Mucosa of stomach (tissue), 1 donor: ENCODE data around the gene EDEM2.
"Not testable (repeated sequence)": the region's sequence is repeated elsewhere in the genome, so short reads cannot be mapped to it uniquely, and the experiment has no call there.

Experiments used
- H3K27me3 ChIP-seq: one replicate; pipeline ENCODE4 v1.7.0; 2013; ENCODE audit warnings: mild to moderate bottlenecking, low read length; ENCODE audit not compliant: control insufficient read depth, insufficient read depth
- H3K36me3 ChIP-seq: one replicate; pipeline ENCODE4 v1.7.0; 2013; ENCODE audit warnings: low read length; ENCODE audit not compliant: control insufficient read depth, insufficient read depth
- H3K4me1 ChIP-seq: one replicate; pipeline ENCODE4 v1.7.0; 2013; ENCODE audit warnings: mild to moderate bottlenecking, low read length; ENCODE audit not compliant: control insufficient read depth, insufficient read depth
- H3K4me3 ChIP-seq: one replicate; pipeline ENCODE4 v1.7.0; 2013; ENCODE audit warnings: low read length
- H3K9ac ChIP-seq: one replicate; pipeline ENCODE4 v1.7.0; 2013; ENCODE audit warnings: mild to moderate bottlenecking, low read length, moderate library complexity
- H3K9me3 ChIP-seq: one replicate; pipeline ENCODE4 v1.7.0; 2013; ENCODE audit warnings: mild to moderate bottlenecking, low read length, moderate library complexity; ENCODE audit not compliant: control insufficient read depth
- donor health status: Pancreatic carcinoma.

Gene EDEM2

DNA sequence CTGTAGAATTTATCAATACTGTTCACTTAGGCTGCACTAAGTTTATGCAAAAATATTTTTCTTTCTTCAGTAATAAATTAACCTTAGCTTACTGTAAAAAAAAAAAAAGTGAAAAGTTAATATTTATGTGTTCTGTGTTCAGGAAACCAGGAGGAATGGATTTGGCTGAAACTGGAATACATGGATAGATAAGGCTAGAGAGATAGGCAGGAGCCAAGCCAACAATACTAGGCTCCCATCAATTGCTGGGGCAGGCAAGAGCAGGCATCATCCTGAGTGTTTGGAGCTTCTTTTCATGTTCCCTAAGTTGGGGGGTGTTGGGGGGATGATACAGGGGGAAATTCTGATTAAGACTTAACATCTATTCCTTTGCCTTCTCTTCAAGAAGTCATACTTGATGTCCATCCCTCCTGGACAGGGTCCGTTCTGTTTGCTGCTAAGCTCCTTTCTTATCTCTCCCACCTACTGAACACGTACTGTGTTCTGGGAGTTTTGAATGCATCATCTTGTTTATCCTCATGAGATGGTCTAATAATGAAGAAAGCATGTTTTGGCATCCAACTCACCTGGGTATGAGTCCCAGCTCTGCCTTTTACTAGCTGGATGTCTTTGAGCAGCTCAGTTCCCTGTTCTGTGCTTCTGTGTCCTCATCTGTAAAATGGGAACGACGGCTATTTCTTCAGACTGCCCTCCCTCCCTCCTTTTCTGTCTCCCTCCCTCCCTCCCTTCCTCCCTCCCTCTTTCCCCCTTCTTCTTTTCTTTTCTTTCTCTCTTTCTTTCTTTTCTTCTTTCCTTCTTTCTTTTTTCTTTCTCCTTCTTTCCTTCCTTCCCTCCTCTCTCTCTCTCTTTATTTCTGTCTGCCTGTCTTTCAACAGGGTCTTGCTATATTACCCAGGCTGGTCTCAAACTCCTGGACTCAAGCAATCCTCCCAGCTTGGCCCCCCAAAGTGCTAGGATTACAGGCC lies 18.4 kb upstream of the EDEM2 start:
- H3K27me3 ChIP-seq, result no peaks in the 10 kb centered on the region
- H3K9me3 ChIP-seq, result no peaks in the 10 kb centered on the region
- no peaks in the 10 kb centered on the region for H3K4me1 ChIP-seq
- no peak overlapping the region for H3K9ac ChIP-seq
- H3K36me3 ChIP-seq, result no peaks in the 10 kb centered on the region
- no peak overlapping the region for H3K4me3 ChIP-seq

DNA sequence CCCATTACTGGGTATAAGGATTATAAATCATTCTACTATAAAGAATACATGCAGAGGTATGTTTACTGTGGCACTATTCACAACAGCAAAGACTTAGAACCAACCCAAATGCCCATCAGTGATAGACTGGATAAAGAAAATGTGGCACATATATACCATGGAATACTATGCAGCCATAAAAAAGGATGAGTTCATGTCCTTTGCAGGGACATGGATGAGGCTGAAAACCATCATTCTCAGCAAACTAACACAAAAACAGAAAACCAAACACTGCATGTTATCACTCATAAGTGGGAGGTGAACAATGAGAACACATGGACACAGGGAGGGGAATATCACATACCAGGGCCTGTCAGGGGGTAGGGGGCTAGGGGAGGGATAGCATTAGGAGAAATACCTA lies 17.4 kb upstream of the EDEM2 start:
- H3K27me3 ChIP-seq, H3K36me3 ChIP-seq, H3K4me3 ChIP-seq, H3K9ac ChIP-seq, H3K4me1 ChIP-seq, H3K9me3 ChIP-seq: not testable (repeated sequence)

DNA sequence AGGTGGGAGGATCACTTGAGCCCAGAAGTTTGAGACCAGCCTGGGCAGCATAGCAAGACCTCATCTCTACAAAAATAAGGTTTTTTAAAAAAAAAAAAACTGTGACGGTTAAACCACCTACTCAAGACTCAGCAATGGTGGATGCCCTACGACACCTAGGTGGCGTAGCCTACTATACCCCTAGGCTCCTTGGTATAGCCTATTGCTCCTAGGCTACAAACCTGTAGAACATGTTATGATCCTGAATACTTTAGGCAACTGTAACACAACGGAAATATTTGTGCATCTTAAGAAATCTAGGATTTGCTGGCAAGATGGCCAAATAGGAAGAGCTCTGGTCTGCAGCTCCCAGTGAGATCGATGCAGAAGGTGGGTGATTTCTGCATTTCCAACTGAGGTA lies 13.2 kb upstream of the EDEM2 start:
- H3K4me1 ChIP-seq, H3K36me3 ChIP-seq, H3K9me3 ChIP-seq, H3K27me3 ChIP-seq, H3K4me3 ChIP-seq, H3K9ac ChIP-seq: not testable (repeated sequence)

- Histone ChIP-seq H3K4me1 (no peaks in the 10 kb centered on the region), H3K9me3 (no peaks in the 10 kb centered on the region), H3K4me3 (no peak overlapping the region), H3K36me3 (no peaks in the 10 kb centered on the region), H3K9ac (no peak overlapping the region), H3K27me3 (no peaks in the 10 kb centered on the region)
Observed at GRCh38 chr20:35156978-35157377, 9.8 kb upstream of the EDEM2 start.

GRCh38 chr20:35155936-35156335 lies 8.8 kb upstream of the EDEM2 start:
- Histone ChIP-seq H3K9me3 (no peaks in the 10 kb centered on the region), H3K9ac (no peak overlapping the region), H3K4me3 (no peak overlapping the region), H3K4me1 (no peaks in the 10 kb centered on the region), H3K27me3 (no peaks in the 10 kb centered on the region), H3K36me3 (no peaks in the 10 kb centered on the region)

- no peaks in the 10 kb centered on the region for H3K9me3 ChIP-seq
- no peaks in the 10 kb centered on the region for H3K36me3 ChIP-seq
- H3K9ac ChIP-seq, result no peak overlapping the region
- H3K27me3 ChIP-seq, result no peaks in the 10 kb centered on the region
- H3K4me3 ChIP-seq, result no peak overlapping the region
- no peaks in the 10 kb centered on the region for H3K4me1 ChIP-seq
Observed at GRCh38 chr20:35151736-35152135, 4.6 kb upstream of the EDEM2 start.

- Histone ChIP-seq H3K27me3 (no peaks in the 10 kb centered on the region), H3K4me1 (peaks cover 3% of the 10 kb centered on the region), H3K9ac (no peak overlapping the region), H3K9me3 (no peaks in the 10 kb centered on the region), H3K36me3 (no peaks in the 10 kb centered on the region), H3K4me3 (no peak overlapping the region)
Observed at GRCh38 chr20:35150846-35151579, 3.9 kb upstream of the EDEM2 start.

DNA sequence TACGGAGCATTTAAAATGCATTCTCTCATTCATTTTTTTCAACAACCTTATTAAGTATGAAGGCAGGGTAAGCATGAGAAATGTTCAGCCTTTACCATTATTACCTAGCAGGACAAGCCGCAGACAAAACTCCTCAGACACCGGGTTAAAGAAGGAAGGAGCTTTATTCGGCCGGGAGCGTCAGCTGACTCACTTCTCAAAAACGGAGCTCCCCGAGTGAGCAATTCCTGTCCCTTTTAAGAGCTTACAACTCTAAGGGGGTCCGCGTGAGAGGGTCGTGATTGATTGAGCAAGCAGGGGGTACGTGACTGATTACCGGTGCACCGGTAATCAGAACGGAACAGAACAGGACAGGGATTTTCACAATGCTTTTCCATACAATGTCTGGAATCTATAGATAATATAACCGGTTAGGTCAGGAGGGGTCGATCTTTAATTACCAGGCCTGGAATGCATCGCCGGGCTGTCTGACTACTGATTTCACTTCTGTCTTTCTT lies 487 bp upstream of the EDEM2 start:
- H3K9ac ChIP-seq, result peak overlapping the region; percentile 81
- H3K4me1 ChIP-seq, H3K36me3 ChIP-seq, H3K9me3 ChIP-seq, H3K27me3 ChIP-seq: not testable (repeated sequence)
- peak overlapping the region; percentile 40 for H3K4me3 ChIP-seq

DNA sequence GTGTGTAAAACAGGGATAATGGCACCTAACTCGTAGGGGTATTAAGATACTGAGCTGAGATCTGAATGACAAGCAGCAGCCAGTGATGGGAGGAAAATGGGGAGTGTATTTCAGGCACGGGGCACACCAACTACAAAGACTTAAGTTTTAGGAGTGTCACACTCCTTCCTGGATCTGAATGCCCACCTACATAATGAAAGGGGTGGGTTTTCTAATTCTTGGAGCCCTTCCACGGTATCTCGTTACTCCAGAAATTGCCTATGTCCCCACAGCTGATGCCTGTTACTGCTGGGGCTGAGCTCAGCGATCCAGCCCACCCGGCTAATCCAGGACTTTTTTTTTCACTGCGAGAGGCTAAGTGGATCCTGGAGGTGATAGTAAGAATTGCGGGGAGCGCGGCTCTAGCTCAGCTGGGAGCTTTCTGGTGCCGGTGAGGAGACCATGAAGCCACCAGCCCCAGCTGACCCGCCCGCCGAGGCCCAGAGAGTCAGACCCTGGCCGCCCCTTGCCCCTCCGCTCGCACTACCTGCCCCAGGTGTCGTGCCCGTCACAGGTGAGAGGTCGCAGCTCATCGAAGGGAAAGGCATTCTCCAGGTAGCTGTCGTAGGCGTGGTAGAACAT lies 727 bp downstream of the EDEM2 start:
- H3K4me3 ChIP-seq, result peak overlapping the region; percentile 40
- H3K4me1 ChIP-seq, result peaks cover 3% of the 10 kb centered on the region
- H3K9me3 ChIP-seq, result no peaks in the 10 kb centered on the region
- H3K27me3 ChIP-seq, result no peaks in the 10 kb centered on the region
- H3K9ac ChIP-seq, result peak overlapping the region; percentile 81
- no peaks in the 10 kb centered on the region for H3K36me3 ChIP-seq

DNA sequence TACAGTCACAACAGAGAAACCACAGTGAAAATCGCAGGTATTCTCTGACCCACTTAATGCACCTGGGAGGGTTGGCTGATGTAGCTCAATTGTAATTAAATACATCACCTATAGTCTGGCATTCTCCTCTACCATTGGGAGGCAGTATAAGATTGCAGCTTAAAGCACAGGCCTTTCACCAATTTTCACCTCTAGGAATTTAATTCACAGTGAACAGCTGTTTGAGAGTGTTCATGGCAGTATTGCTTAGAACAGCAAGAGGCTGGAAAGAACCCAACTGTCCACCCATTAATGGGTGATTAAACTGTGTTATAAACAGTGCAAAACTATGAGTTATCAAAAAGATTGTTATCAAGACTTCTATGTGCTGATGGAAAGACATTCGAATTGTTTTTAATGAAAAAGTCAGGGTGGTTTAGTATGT lies 2.0 kb downstream of the EDEM2 start:
- Histone ChIP-seq H3K4me1 (peaks cover 3% of the 10 kb centered on the region), H3K4me3 (no peak overlapping the region), H3K9ac (no peak overlapping the region), H3K27me3 (no peaks in the 10 kb centered on the region), H3K36me3 (no peaks in the 10 kb centered on the region), H3K9me3 (no peaks in the 10 kb centered on the region)

DNA sequence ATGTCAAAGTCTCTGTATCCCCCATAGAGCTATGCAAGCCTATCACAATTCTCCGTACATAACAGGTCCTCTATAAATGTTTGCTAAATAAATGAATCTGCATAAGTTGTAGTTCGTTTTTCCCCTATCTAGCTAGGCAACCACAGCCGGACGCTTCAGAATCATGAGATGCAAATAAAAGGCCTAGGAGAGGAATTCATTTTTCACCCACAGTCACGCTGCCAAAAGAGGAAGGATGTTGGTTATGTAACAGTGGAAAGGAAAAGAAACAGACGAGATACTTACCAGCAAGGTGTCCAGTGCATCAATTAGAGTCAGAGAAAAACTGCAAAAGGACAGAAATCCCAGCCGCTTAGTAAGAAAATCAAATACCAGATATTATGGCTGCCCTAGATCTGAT lies 2.4 kb downstream of the EDEM2 start:
- no peak overlapping the region for H3K4me3 ChIP-seq

More for the DNA sequence above, 2.4 kb downstream of the EDEM2 start:
- no peaks in the 10 kb centered on the region for H3K36me3 ChIP-seq
- no peaks in the 10 kb centered on the region for H3K27me3 ChIP-seq
- no peaks in the 10 kb centered on the region for H3K9me3 ChIP-seq
- H3K4me1 ChIP-seq, result peaks cover 3% of the 10 kb centered on the region
- no peak overlapping the region for H3K9ac ChIP-seq
